Kidney epithelial cell (primary cell): Measurements from ENCODE around the gene GPR143. TPM values are rescaled to one million over a fixed set of nuclear protein-coding genes. Genes with fewer than 3 reads are reported as not detected.

Experiments
- DNase-seq: peaks from one replicate; pipeline ENCODE4 v3.0.0-alpha.2; 2010; ENCODE audit warnings: low read depth
- H3K27me3 ChIP-seq: 2 replicates; pipeline ENCODE4 v1.6.0; 2011; ENCODE audit warnings: low read length; ENCODE audit not compliant: control insufficient read depth, insufficient read depth
- H3K36me3 ChIP-seq: 2 replicates; pipeline ENCODE4 v1.5.1; 2011; ENCODE audit warnings: low read length; ENCODE audit not compliant: control insufficient read depth, insufficient read depth
- H3K4me3 ChIP-seq: 2 replicates; pipeline ENCODE4 v1.5.1; 2011; ENCODE audit warnings: low read depth, mild to moderate bottlenecking, control low read depth, low read length
- CTCF ChIP-seq: IDR thresholded peaks from 2 replicates; pipeline ENCODE4 v1.5.1; 2011; ENCODE audit warnings: mild to moderate bottlenecking, moderate library complexity, low read length, control low read depth, inconsistent platforms; ENCODE audit not compliant: insufficient read depth, poor library complexity, severe bottlenecking
- total RNA-seq: library from RNA; depleted of rRNA; stranded (reverse); fragments of >200 nt; gene quantifications from 2 replicates; pipeline ENCODE4 v1.2.3, GENCODE V29; 2015

Gene GPR143
- total RNA-seq, 1 donor from 2014 or later = 18.7 TPM

GRCh38 chrX:9797384-9798360 lies 32.0 kb upstream of the GPR143 start:
- no peak for DNase-seq
- Histone ChIP-seq H3K4me3 (no peak overlapping the region), H3K36me3 (no peaks in the 10 kb centered on the region), H3K27me3 (no peaks in the 10 kb centered on the region)
- no peak for TF ChIP-seq CTCF

- Histone ChIP-seq H3K27me3 (no peaks in the 10 kb centered on the region), H3K36me3 (no peaks in the 10 kb centered on the region), H3K4me3 (no peak overlapping the region)
- no peak for DNase-seq
- no peak for TF ChIP-seq CTCF
These were observed 28.8 kb upstream of the GPR143 start for GRCh38 chrX:9794495-9794894.

GRCh38 chrX:9790866-9791265 lies 25.2 kb upstream of the GPR143 start:
- TF ChIP-seq CTCF = no peak
- H3K4me3 ChIP-seq = no peak overlapping the region
- DNase-seq = no peak
- H3K36me3 ChIP-seq = no peaks in the 10 kb centered on the region
- no peaks in the 10 kb centered on the region for H3K27me3 ChIP-seq

- Histone ChIP-seq H3K27me3 (no peaks in the 10 kb centered on the region), H3K36me3 (no peaks in the 10 kb centered on the region), H3K4me3 (no peak overlapping the region)
- no peak for TF ChIP-seq CTCF
- DNase-seq = no peak
These were observed 23.9 kb upstream of the GPR143 start for GRCh38 chrX:9789555-9789954.

GRCh38 chrX:9788911-9789310 lies 23.3 kb upstream of the GPR143 start:
- H3K27me3 ChIP-seq = no peaks in the 10 kb centered on the region
- H3K4me3 ChIP-seq = no peak overlapping the region
- peak; percentile 9 for DNase-seq
- H3K36me3 ChIP-seq = no peaks in the 10 kb centered on the region
- TF ChIP-seq CTCF = no peak
